GM12878 (cell line): Measurements from ENCODE around the gene WNT9A. TPM values are rescaled to one million over a fixed set of nuclear protein-coding genes. Genes with fewer than 3 reads are reported as not detected.

ENCODE experiments used
- ATAC-seq: fragments of 200-7000 bp; cut with Tn5 transposase; 3 replicates; pipeline ENCODE4 v1.9.1; 2020; ENCODE audit warnings: mild to moderate bottlenecking, moderate library complexity
- BruUV-seq: library from RNA; stranded (reverse); fragments of 400-500 nt; replicated peaks from 2 replicates; lab custom pipeline; 2021; lab: Mats Ljungman, UMichigan
- CTCF ChIA-PET: fragments of 300-600 bp; sonication (Branson Sonifier 250); formaldehyde crosslinking; extraction: SDS; loops from one replicate; lab custom pipeline; 2021; ENCODE audit warnings: inconsistent platforms; lab: Yijun Ruan, JAX
- POLR2A ChIA-PET: fragments of 350-600 bp; formaldehyde crosslinking; extraction: SDS; loops from one replicate; lab custom pipeline; 2021; ENCODE audit warnings: inconsistent platforms; lab: Charles Lee
- RAD21 ChIA-PET: fragments of 300-600 bp; sonication (Branson Sonifier 250); formaldehyde crosslinking; loops from one replicate; lab custom pipeline; 2023; ENCODE audit warnings: antibody characterized with exemption; ENCODE audit not compliant: unreplicated experiment; lab: Charles Lee
- SMC1A ChIA-PET: fragments of 300-600 bp; sonication (Branson Sonifier 250); formaldehyde crosslinking; loops from one replicate; lab custom pipeline; 2023; ENCODE audit not compliant: unreplicated experiment, uncharacterized antibody; lab: Charles Lee
- DNase-seq: peaks from one replicate; pipeline ENCODE4 v3.0.0-alpha.2; 2011; ENCODE audit warnings: low read depth, low spot score
- FAIRE-seq: peaks from 3 replicates; lab custom pipeline; 2011; peaks lifted over from hg19 to GRCh38; lab: Jason Lieb, UNC
- H2AFZ ChIP-seq: 2 replicates; pipeline ENCODE4 v1.6.0; 2011; ENCODE audit warnings: low read depth, low read length, control low read depth; ENCODE audit not compliant: control insufficient read depth
- H3K27ac ChIP-seq: 2 replicates; pipeline ENCODE4 v1.5.1; 2011; ENCODE audit warnings: control low read depth; ENCODE audit not compliant: control insufficient read depth, insufficient read depth
- H3K27me3 ChIP-seq, 2 experiments: replicated peaks in 1 of 2; 2 replicates each; pipeline versions ENCODE4 v1.6.0 to v1.6.1; 2011; ENCODE audit warnings: low read length in 1 of 2; ENCODE audit not compliant: control insufficient read depth in 2 of 2, insufficient read depth in 2 of 2
- H3K36me3 ChIP-seq, 2 experiments: 2 replicates each; pipeline ENCODE4 v1.5.1; 2011; ENCODE audit warnings: low read length in 1 of 2; ENCODE audit not compliant: control insufficient read depth in 2 of 2, insufficient read depth in 2 of 2
- H3K4me1 ChIP-seq: 2 replicates; pipeline ENCODE4 v1.6.1; 2011; ENCODE audit warnings: mild to moderate bottlenecking, low read length, moderate library complexity, mixed read lengths; ENCODE audit not compliant: control insufficient read depth, insufficient read depth
- H3K4me2 ChIP-seq: 2 replicates; pipeline ENCODE4 v1.6.0; 2011; ENCODE audit warnings: control low read depth; ENCODE audit not compliant: control insufficient read depth, insufficient read depth
- H3K4me3 ChIP-seq: fragments of 200-600 bp; sonication (generic); 2 replicates; pipeline ENCODE4 v1.5.1; 2016
- H3K79me2 ChIP-seq: 2 replicates; pipeline ENCODE4 v1.6.0; 2011; ENCODE audit warnings: low read length; ENCODE audit not compliant: control insufficient read depth, insufficient read depth
- H3K9ac ChIP-seq: 2 replicates; pipeline ENCODE4 v1.8.0; 2011; ENCODE audit warnings: low read length, control low read depth, mixed read lengths; ENCODE audit not compliant: control insufficient read depth, insufficient read depth
- H3K9me3 ChIP-seq: replicated peaks from 3 replicates; pipeline ENCODE4 v1.5.1; 2011; ENCODE audit warnings: mild to moderate bottlenecking, low read length; ENCODE audit not compliant: control insufficient read depth, insufficient read depth
- H4K20me1 ChIP-seq: 2 replicates; pipeline ENCODE4 v1.6.0; 2011; ENCODE audit not compliant: control insufficient read depth, insufficient read depth
- ASH2L ChIP-seq: fragments of 300-600, 200-600 bp; sonication (generic); IDR thresholded peaks from 2 replicates; pipeline ENCODE4 v1.6.1; 2017; ENCODE audit warnings: low read depth, mild to moderate bottlenecking, borderline replicate concordance
- ATF7 ChIP-seq: fragments of 450-650 bp; IDR thresholded peaks from 2 replicates; pipeline ENCODE4 v1.6.1; 2016; ENCODE audit warnings: low read depth, mild to moderate bottlenecking
- CBX5 ChIP-seq: sonication (generic); IDR thresholded peaks from 2 replicates; pipeline ENCODE4 v1.6.1; 2016; ENCODE audit warnings: low read depth, moderate library complexity, mild to moderate bottlenecking, inconsistent platforms
- EED ChIP-seq: sonication (generic); IDR thresholded peaks from 2 replicates; pipeline ENCODE4 v1.6.1; 2016; ENCODE audit warnings: antibody characterized with exemption, low read depth
- MAX ChIP-seq: IDR thresholded peaks from 2 replicates; pipeline ENCODE4 v1.6.1; 2012; ENCODE audit warnings: low read depth, low read length, improper control_type of control experiment
- NR2C1 ChIP-seq: fragments of 450-650 bp; IDR thresholded peaks from 2 replicates; pipeline ENCODE4 v1.6.1; 2017; ENCODE audit warnings: antibody characterized with exemption, mild to moderate bottlenecking, moderate library complexity
- POU2F2 ChIP-seq: IDR thresholded peaks from 3 replicates; pipeline ENCODE4 v1.6.1; 2011; ENCODE audit warnings: low read depth, mild to moderate bottlenecking, low read length, borderline replicate concordance
- RCOR1 ChIP-seq: conservative IDR thresholded peaks from 2 replicates; pipeline ENCODE4 v1.6.1; 2012; ENCODE audit warnings: low read depth, low read length, improper control_type of control experiment
- TAF1 ChIP-seq: IDR thresholded peaks from 2 replicates; pipeline ENCODE4 v1.6.1; 2011; ENCODE audit warnings: mild to moderate bottlenecking, low read depth, low read length, borderline replicate concordance
- ZNF687 ChIP-seq: fragments of 450-650 bp; IDR thresholded peaks from 2 replicates; pipeline ENCODE4 v1.6.1; 2017; ENCODE audit warnings: mild to moderate bottlenecking, moderate library complexity
- ZZZ3 ChIP-seq: IDR thresholded peaks from 2 replicates; pipeline ENCODE4 v1.6.1; 2011; ENCODE audit warnings: low read depth; ENCODE audit not compliant: control insufficient read depth, insufficient read length
- WGBS: methylation state at CpG from one replicate; pipeline ENCODE4 v1.1.6; 2016; ENCODE audit warnings: low lambda C conversion rate; ENCODE audit not compliant: insufficient replicate concordance, insufficient coverage; ENCODE audit errors: missing lambda C conversion rate; 5-methylcytosine and 5-hydroxymethylcytosine counted together
- in situ Hi-C: fragments of 300-500 bp; cut with MboI; formaldehyde crosslinking; loops from 9 replicates; pipeline ENCODE4 v1.14.3; 2018; ENCODE audit warnings: mixed read lengths
- intact Hi-C: fragments of 100-400 bp; cut with micrococcal nuclease; formaldehyde crosslinking; loops from one replicate; pipeline ENCODE4 v1.14.2; 2022; ENCODE audit not compliant: unreplicated experiment
- polyA plus RNA-seq, 11 experiments: library from polyadenylated mRNA; depleted of rRNA in 4 of 11; unstranded in 6 of 11; stranded (reverse) in 5 of 11; fragments of >200 nt; fragmentation: Nextera tagmentation in 4 of 11; fragmentation: Illumina TruSeq in 1 of 11; extraction: Ambion mirVana in 4 of 11; extraction: Trizol in 1 of 11; gene quantifications; 1 replicate in 1 of 11; 2 replicates in 10 of 11; pipeline versions ENCODE4 v1.2.1 to v1.2.3, GENCODE V29; 2011 to 2016; ENCODE audit warnings: inconsistent platforms in 2 of 11, missing spikeins in 2 of 11, low read depth in 1 of 11
- total RNA-seq, 4 experiments: library from RNA; depleted of rRNA in 3 of 4; stranded (reverse); fragments of >200 nt in 3 of 4; fragmentation: Illumina TruSeq in 1 of 4; extraction: Trizol in 1 of 4; gene quantifications; 2 replicates each; pipeline versions ENCODE4 v1.2.1 to v1.2.3, GENCODE V29; 2013 to 2021

Gene WNT9A
- total and polyA plus RNA-seq, 10 of the 15 experiments (the other 5 are each of a cell fraction or from before 2014, with no cell fraction given), result not detected

DNA sequence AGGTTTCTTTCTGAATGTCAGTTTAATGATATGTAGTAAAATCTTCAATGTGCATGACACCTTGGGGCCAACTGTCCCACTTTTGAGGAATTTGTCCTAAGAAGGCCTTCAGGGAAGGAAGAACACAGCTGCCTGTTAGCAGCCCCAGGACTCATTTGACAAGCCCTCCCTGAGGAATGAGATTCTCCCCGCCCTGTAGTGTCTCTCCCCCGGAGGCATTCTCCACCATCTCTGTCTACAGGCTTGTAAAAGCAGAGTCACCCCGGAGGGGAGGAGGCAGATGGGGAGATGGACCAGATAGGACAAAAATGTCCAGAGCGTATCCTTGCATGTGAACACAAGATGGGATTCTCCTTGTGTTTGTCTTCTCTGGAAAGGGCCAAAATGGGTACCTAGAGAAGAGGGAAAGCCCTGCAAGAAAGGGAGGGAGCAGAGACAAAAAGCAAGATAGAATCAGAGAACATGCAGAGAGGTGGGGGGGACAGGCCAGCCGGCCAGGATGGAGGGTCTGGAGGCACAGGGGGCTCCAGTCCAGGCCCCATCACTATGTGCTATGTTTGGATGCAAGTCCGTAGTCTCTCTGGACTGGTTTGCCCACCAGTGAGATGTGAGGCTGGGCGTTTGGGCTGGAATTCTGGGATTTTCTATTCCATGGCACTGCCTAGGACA is 47.0 kb upstream of the WNT9A start:
- no peaks in the 10 kb centered on the region for H3K79me2 ChIP-seq
- no peaks in the 10 kb centered on the region for H3K4me1 ChIP-seq
- no peak for ATAC-seq
- H3K36me3 ChIP-seq, result no peaks in the 10 kb centered on the region
- CTCF ChIA-PET, result no interaction called here
- no TSS peak for BruUV-seq
- POLR2A ChIA-PET, result no interaction called here
- RAD21 ChIA-PET, result no interaction called here
- no peaks in the 10 kb centered on the region for H4K20me1 ChIP-seq
- H3K4me2 ChIP-seq, result no peak overlapping the region
- FAIRE-seq, result no peak
- H2AFZ ChIP-seq, result no peak overlapping the region
- TF ChIP-seq ZNF687, result no peak
- TF ChIP-seq NR2C1, result no peak
- no peak for TF ChIP-seq ASH2L
- TF ChIP-seq CBX5, result no peak
- no peak for TF ChIP-seq RCOR1
- TF ChIP-seq MAX, result no peak
- TF ChIP-seq ATF7, result no peak
- no peak for TF ChIP-seq ZZZ3
- TF ChIP-seq TAF1, result no peak
- TF ChIP-seq EED, result no peak
- TF ChIP-seq POU2F2, result no peak
- H3K9ac ChIP-seq, result no peak overlapping the region
- H3K27me3 ChIP-seq, result no peaks in the 10 kb centered on the region; a peak in 1 of 4 replicates
- no peak for DNase-seq
- 7% methylated on average over 7 of the region's 7 CpGs for WGBS
- no peaks in the 10 kb centered on the region; the same call in 2 of the 3 replicates for H3K9me3 ChIP-seq
- no peak overlapping the region for H3K27ac ChIP-seq
- H3K4me3 ChIP-seq, result no peak overlapping the region
- in situ Hi-C loops, result no loop called here
- SMC1A ChIA-PET, result interaction anchor here (0.6 kb wide), 1 partner anchor 1679 kb away, joined by 3 read pairs; no protein-coding TSS in a partner anchor
- intact Hi-C loops, result no loop called here
